ENCODE measurements around the gene DPF3. TPM values are rescaled to one million over a fixed set of nuclear protein-coding genes. Genes with fewer than 3 reads are reported as not detected.

DPF3 gene
- total and polyA plus RNA-seq, 9 of the 15 experiments (the other 6 are each of a cell fraction or from before 2014, with no cell fraction given), result 0.21 to 4.9 (median 1.2) TPM

DNA sequence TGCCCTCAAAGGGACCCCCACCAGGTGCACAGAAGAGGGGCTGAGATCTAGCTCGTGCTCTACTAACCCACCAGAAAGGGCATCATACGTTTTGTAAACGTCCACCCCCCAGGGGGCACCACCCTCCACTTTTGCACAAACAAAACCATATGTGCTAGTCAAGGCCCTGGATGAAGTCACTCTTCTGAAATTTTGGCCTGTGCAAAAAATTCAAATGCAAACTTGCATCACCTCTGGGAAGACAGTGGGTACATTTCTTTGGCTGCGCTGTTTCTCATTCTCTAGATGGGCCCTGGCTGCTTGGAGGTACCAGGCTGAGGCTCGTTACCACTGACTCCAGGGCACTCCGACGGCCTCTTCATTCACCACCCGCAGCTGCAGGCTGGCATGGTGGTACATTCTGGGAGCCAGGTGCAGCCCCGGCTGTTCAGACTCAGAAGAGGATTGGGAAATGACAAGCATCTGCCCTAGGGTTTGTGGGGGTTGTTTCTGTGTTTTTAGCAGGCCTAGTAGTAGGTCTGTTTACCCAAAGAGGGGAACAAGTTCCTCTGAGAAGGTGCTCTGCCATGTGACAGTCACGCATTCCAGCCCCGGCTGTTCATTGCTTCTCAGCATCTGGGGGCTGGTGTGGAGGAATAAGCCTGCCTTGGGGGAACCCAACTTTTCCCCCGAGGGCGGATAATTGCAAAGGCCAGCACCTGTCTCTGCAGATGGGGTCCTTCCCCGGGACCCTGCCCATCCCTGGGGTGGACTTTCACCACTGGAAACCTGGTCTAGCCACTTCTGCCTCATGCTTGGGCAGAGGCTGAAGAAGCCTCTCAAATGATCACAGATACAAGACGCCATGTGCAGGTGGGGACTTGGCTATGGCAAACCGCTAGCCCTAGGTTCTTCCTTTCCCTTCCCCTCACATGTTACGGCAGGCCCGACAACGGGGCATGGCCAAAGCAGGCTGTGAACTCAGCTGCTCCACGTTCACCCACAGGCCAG lies 147.6 kb downstream of the DPF3 start:
- no peaks in the 10 kb centered on the region for H3K9me1 ChIP-seq (ENCODE audit: control insufficient read depth, insufficient read depth, low read length)
- CTCF ChIA-PET (ENCODE audit: low intra/inter-chr PET ratio), result interaction anchor here (1.1 kb wide), 1 partner anchor 23 kb away, joined by 3 read pairs; no protein-coding TSS in a partner anchor
- no peak overlapping the region for H3K4me2 ChIP-seq (ENCODE audit: insufficient read depth, low read length)
- no peak for ATAC-seq
- 42% methylated on average over 17 of the region's 20 CpGs for whole genome bisulfite sequencing (ENCODE audit: insufficient coverage, low coverage, missing lambda C conversion rate)
- FAIRE-seq, result no peak
- in situ Hi-C loops (cut with MboI) (no loop called here), intact Hi-C loops (cut with micrococcal nuclease) (loop anchor here (10.0 kb wide), 1 partner anchor 79 kb away; no protein-coding TSS in a partner anchor)
- POLR2A ChIA-PET, result no interaction called here
- H3K36me3 ChIP-seq (ENCODE audit: control insufficient read depth, insufficient read depth, low read length), result no peaks in the 10 kb centered on the region
- H3K9ac ChIP-seq (ENCODE audit: insufficient read depth in 1 of 2, low read depth in 2 of 2, low read length in 2 of 2), result no peak overlapping the region
- TF ChIP-seq, protein P1, sequence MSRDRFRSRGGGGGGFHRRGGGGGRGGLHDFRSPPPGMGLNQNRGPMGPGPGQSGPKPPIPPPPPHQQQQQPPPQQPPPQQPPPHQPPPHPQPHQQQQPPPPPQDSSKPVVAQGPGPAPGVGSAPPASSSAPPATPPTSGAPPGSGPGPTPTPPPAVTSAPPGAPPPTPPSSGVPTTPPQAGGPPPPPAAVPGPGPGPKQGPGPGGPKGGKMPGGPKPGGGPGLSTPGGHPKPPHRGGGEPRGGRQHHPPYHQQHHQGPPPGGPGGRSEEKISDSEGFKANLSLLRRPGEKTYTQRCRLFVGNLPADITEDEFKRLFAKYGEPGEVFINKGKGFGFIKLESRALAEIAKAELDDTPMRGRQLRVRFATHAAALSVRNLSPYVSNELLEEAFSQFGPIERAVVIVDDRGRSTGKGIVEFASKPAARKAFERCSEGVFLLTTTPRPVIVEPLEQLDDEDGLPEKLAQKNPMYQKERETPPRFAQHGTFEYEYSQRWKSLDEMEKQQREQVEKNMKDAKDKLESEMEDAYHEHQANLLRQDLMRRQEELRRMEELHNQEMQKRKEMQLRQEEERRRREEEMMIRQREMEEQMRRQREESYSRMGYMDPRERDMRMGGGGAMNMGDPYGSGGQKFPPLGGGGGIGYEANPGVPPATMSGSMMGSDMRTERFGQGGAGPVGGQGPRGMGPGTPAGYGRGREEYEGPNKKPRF (IDR thresholded peaks at IDR 0.05; ENCODE audit: low read depth, low read length), result no peak
- TF ChIP-seq, protein P2, sequence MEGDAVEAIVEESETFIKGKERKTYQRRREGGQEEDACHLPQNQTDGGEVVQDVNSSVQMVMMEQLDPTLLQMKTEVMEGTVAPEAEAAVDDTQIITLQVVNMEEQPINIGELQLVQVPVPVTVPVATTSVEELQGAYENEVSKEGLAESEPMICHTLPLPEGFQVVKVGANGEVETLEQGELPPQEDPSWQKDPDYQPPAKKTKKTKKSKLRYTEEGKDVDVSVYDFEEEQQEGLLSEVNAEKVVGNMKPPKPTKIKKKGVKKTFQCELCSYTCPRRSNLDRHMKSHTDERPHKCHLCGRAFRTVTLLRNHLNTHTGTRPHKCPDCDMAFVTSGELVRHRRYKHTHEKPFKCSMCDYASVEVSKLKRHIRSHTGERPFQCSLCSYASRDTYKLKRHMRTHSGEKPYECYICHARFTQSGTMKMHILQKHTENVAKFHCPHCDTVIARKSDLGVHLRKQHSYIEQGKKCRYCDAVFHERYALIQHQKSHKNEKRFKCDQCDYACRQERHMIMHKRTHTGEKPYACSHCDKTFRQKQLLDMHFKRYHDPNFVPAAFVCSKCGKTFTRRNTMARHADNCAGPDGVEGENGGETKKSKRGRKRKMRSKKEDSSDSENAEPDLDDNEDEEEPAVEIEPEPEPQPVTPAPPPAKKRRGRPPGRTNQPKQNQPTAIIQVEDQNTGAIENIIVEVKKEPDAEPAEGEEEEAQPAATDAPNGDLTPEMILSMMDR (IDR thresholded peaks at IDR 0.05 in 2 of 3, conservative IDR thresholded peaks at IDR 0.05 in 1 of 3; ENCODE audit: insufficient read depth in 2 of 3, low read depth in 1 of 3, low read length in 3 of 3), result 0 out of 6 replicates have a peak, but pooled peaks of 1 of the 3 experiments have one; percentile 7
- TF ChIP-seq RAD21 (CRISPR knock-in tag; conservative IDR thresholded peaks at IDR 0.05 in 1 of 2, IDR thresholded peaks at IDR 0.05 in 1 of 2), result peak in 1 of 2 experiments; percentile 8; a peak in 1 of 4 replicates
- H3K9me3 ChIP-seq (replicated peaks; ENCODE audit: control insufficient read depth, insufficient read depth, low read depth, low read length), result no peaks in the 10 kb centered on the region
- H3K27me3 ChIP-seq (ENCODE audit: control insufficient read depth in 2 of 2, insufficient read depth in 2 of 2, low read length in 2 of 2), result no peaks in the 10 kb centered on the region
- no peak overlapping the region for H2AFZ ChIP-seq (ENCODE audit: low read depth, low read length)
- H3K4me3 ChIP-seq, result no peak overlapping the region
- H4K20me1 ChIP-seq (replicated peaks; ENCODE audit: control insufficient read depth, insufficient read depth, low read length), result no peaks in the 10 kb centered on the region
- no peaks in the 10 kb centered on the region for H3K79me2 ChIP-seq (ENCODE audit: control insufficient read depth, insufficient read depth, low read length)
- H3K27ac ChIP-seq (ENCODE audit: extremely low read depth, low read depth, low read length), result no peak overlapping the region
- DNase-seq (ENCODE audit: extremely low read depth in 1 of 4, low spot score in 3 of 4), result no peak
- no TSS peak for BruUV-seq (replicated peaks)
- H3K4me1 ChIP-seq (replicated peaks in 1 of 2; ENCODE audit: control insufficient read depth in 2 of 2, insufficient read depth in 2 of 2, low read length in 2 of 2), result peaks cover 14 to 16% of the 10 kb centered on the region in 2 experiments; a peak in 4 of 5 replicates

Measured in K562 (cell line).